H9 (cell line): Measurements from ENCODE around the gene PDCD7. TPM values are rescaled to one million over a fixed set of nuclear protein-coding genes. Genes with fewer than 3 reads are reported as not detected.

Experiments
- DNase-seq: peaks from one replicate; pipeline ENCODE4 v3.0.0-alpha.2; 2017
- H2AFZ ChIP-seq: one replicate; pipeline ENCODE4 v1.6.1; 2013; ENCODE audit warnings: mild to moderate bottlenecking, low read length, control low read depth, moderate library complexity
- H2AK5ac ChIP-seq: 2 replicates; pipeline ENCODE4 v1.6.1; 2013; ENCODE audit warnings: low read length, control low read depth, mixed read lengths; ENCODE audit not compliant: insufficient read length
- H2BK120ac ChIP-seq: one replicate; pipeline ENCODE4 v1.6.1; 2013; ENCODE audit warnings: low read depth, mild to moderate bottlenecking, low read length, control low read depth, inconsistent platforms; ENCODE audit not compliant: poor library complexity, severe bottlenecking
- H2BK12ac ChIP-seq: 2 replicates; pipeline ENCODE4 v1.6.1; 2013; ENCODE audit warnings: low read length, control low read depth, mixed read lengths, low read depth; ENCODE audit not compliant: insufficient read length
- H2BK15ac ChIP-seq: 2 replicates; pipeline ENCODE4 v1.6.1; 2013; ENCODE audit warnings: low read depth, low read length, control low read depth
- H2BK20ac ChIP-seq: one replicate; pipeline ENCODE4 v1.6.1; 2013; ENCODE audit warnings: low read depth, mild to moderate bottlenecking, low read length, control low read depth, inconsistent platforms; ENCODE audit not compliant: poor library complexity, severe bottlenecking
- H2BK5ac ChIP-seq: 2 replicates; pipeline ENCODE4 v1.6.1; 2013; ENCODE audit warnings: low read length, control low read depth, mixed read lengths; ENCODE audit not compliant: insufficient read length
- H3K14ac ChIP-seq: 2 replicates; pipeline ENCODE4 v1.6.1; 2013; ENCODE audit warnings: low read length, control low read depth; ENCODE audit not compliant: insufficient read depth
- H3K18ac ChIP-seq: 2 replicates; pipeline ENCODE4 v1.6.1; 2013; ENCODE audit warnings: low read depth, mild to moderate bottlenecking, mixed read lengths, low read length, control low read depth; ENCODE audit not compliant: insufficient read length
- H3K23ac ChIP-seq: 2 replicates; pipeline ENCODE4 v1.6.1; 2013; ENCODE audit warnings: low read length, control low read depth, mixed read lengths, low read depth; ENCODE audit not compliant: insufficient read length
- H3K23me2 ChIP-seq: 2 replicates; pipeline ENCODE4 v1.6.1; 2013; ENCODE audit warnings: low read depth, mild to moderate bottlenecking, mixed read lengths, low read length, control low read depth; ENCODE audit not compliant: insufficient read length, poor library complexity, severe bottlenecking
- H3K27ac ChIP-seq: 2 replicates; pipeline ENCODE4 v1.5.1; 2013; ENCODE audit warnings: low read length, control low read depth, mixed read lengths, low read depth; ENCODE audit not compliant: insufficient read length
- H3K27me3 ChIP-seq: 2 replicates; pipeline ENCODE4 v1.6.1; 2013; ENCODE audit warnings: low read length, control low read depth, inconsistent platforms; ENCODE audit not compliant: insufficient read depth
- H3K4ac ChIP-seq: 2 replicates; pipeline ENCODE4 v1.6.1; 2013; ENCODE audit warnings: low read depth, mild to moderate bottlenecking, control low read depth, inconsistent platforms, low read length, moderate library complexity
- H3K4me1 ChIP-seq: 2 replicates; pipeline ENCODE4 v1.6.1; 2013; ENCODE audit warnings: low read length, control low read depth, inconsistent platforms; ENCODE audit not compliant: insufficient read depth
- H3K4me2 ChIP-seq: 2 replicates; pipeline ENCODE4 v1.6.1; 2013; ENCODE audit warnings: low read length, control low read depth, mixed read lengths; ENCODE audit not compliant: insufficient read length, insufficient read depth
- H3K56ac ChIP-seq: 2 replicates; pipeline ENCODE4 v1.6.1; 2013; ENCODE audit warnings: low read depth, mild to moderate bottlenecking, mixed read lengths, low read length, control low read depth; ENCODE audit not compliant: insufficient read length
- H3K79me1 ChIP-seq: 2 replicates; pipeline ENCODE4 v1.6.1; 2013; ENCODE audit warnings: low read depth, mild to moderate bottlenecking, moderate library complexity, low read length, control low read depth, inconsistent platforms; ENCODE audit not compliant: insufficient read depth, poor library complexity, severe bottlenecking
- H3K79me2 ChIP-seq: 2 replicates; pipeline ENCODE4 v1.6.1; 2013; ENCODE audit warnings: low read length, control low read depth, inconsistent platforms; ENCODE audit not compliant: insufficient read depth
- H3K9ac ChIP-seq: 2 replicates; pipeline ENCODE4 v1.6.1; 2013; ENCODE audit warnings: low read length, control low read depth, mixed read lengths; ENCODE audit not compliant: insufficient read length; ENCODE audit errors: extremely low read depth
- H3K9me3 ChIP-seq: one replicate; pipeline ENCODE4 v1.6.1; 2013; ENCODE audit warnings: low read depth, low read length, inconsistent platforms; ENCODE audit not compliant: control insufficient read depth
- H3T11ph ChIP-seq: one replicate; pipeline ENCODE4 v1.6.1; 2013; ENCODE audit warnings: mild to moderate bottlenecking, low read length, control low read depth, inconsistent platforms
- H4K20me1 ChIP-seq: one replicate; pipeline ENCODE4 v1.6.1; 2013; ENCODE audit not compliant: control insufficient read depth, insufficient read length, insufficient read depth
- H4K5ac ChIP-seq: 2 replicates; pipeline ENCODE4 v1.6.1; 2013; ENCODE audit warnings: low read depth, mild to moderate bottlenecking, mixed read lengths, low read length, control low read depth; ENCODE audit not compliant: insufficient read length
- H4K8ac ChIP-seq: replicated peaks from 2 replicates; pipeline ENCODE4 v1.6.1; 2013; ENCODE audit warnings: low read length, control low read depth, mixed read lengths, low read depth; ENCODE audit not compliant: insufficient read length
- H4K91ac ChIP-seq: 2 replicates; pipeline ENCODE4 v1.6.1; 2013; ENCODE audit warnings: low read depth, mild to moderate bottlenecking, moderate library complexity, mixed read lengths, low read length, control low read depth; ENCODE audit not compliant: insufficient read length
- H3K27ac Mint-ChIP-seq, 3 experiments: 2 replicates in 2 of 3; 3 replicates in 1 of 3; pipeline ENCODE4 v1.8.0; 2020 to 2021; ENCODE audit warnings: mixed read lengths in 3 of 3, mild to moderate bottlenecking in 1 of 3, moderate library complexity in 1 of 3
- H3K27me3 Mint-ChIP-seq: 2 replicates; pipeline ENCODE4 v1.8.0; 2021; ENCODE audit warnings: low read depth, mild to moderate bottlenecking, moderate library complexity, mixed read lengths
- H3K36me3 Mint-ChIP-seq, 3 experiments: 2 replicates in 2 of 3; 3 replicates in 1 of 3; pipeline ENCODE4 v1.8.0; 2020 to 2021; ENCODE audit warnings: low read depth in 3 of 3, mixed read lengths in 3 of 3; ENCODE audit not compliant: insufficient read depth in 1 of 3
- H3K4me1 Mint-ChIP-seq, 2 experiments: 2 replicates each; pipeline ENCODE4 v1.8.0; 2020; ENCODE audit warnings: mixed read lengths in 2 of 2
- H3K4me3 Mint-ChIP-seq, 2 experiments: 2 replicates in 1 of 2; 3 replicates in 1 of 2; pipeline ENCODE4 v1.8.0; 2020 to 2021; ENCODE audit warnings: mild to moderate bottlenecking in 2 of 2, mixed read lengths in 2 of 2, moderate library complexity in 1 of 2
- H3K9me3 Mint-ChIP-seq, 2 experiments: 2 replicates in 1 of 2; 3 replicates in 1 of 2; pipeline ENCODE4 v1.8.0; 2020; ENCODE audit warnings: mild to moderate bottlenecking in 2 of 2, mixed read lengths in 2 of 2, moderate library complexity in 1 of 2
- CTCF ChIP-seq: fragments of 200-600 bp; sonication (generic); conservative IDR thresholded peaks from 3 replicates; pipeline ENCODE4 v1.8.0; 2021; ENCODE audit warnings: antibody characterized with exemption, mild to moderate bottlenecking
- WGBS: extraction: QIAGEN DNeasy Blood & Tissue Kit; methylation state at CpG from one replicate; pipeline ENCODE4 v1.1.7; 2013; ENCODE audit warnings: missing lambda C conversion rate, low lambda C conversion rate, mixed read lengths; ENCODE audit not compliant: insufficient read length; ENCODE audit errors: extremely low coverage; 5-methylcytosine and 5-hydroxymethylcytosine counted together
- total RNA-seq: library from RNA; stranded (reverse); gene quantifications from 2 replicates; pipeline ENCODE4 v1.2.1, GENCODE V29; 2021

PDCD7 gene
- total RNA-seq, 1 experiment from 2014 or later: 35.2 TPM

- H3K4ac ChIP-seq: no peak overlapping the region
- no CpG with 5 or more reads among the region's 5 CpGs for WGBS
Measured at GRCh38 chr15:65171428-65171827, 37.8 kb upstream of the PDCD7 start.

More at GRCh38 chr15:65171428-65171827, 37.8 kb upstream of the PDCD7 start:
- H3K4me1 ChIP-seq: no peaks in the 10 kb centered on the region
- no peak overlapping the region for H3T11ph ChIP-seq
- no peak overlapping the region for H4K5ac ChIP-seq
- H2AFZ ChIP-seq: no peak overlapping the region
- no peak overlapping the region for H3K56ac ChIP-seq
- H2BK12ac ChIP-seq: no peak overlapping the region
- peaks cover 21 to 56% (median 32%) of the 10 kb centered on the region in 3 experiments; a peak in 6 of 7 replicates for H3K36me3 Mint-ChIP-seq
- H2BK5ac ChIP-seq: no peak overlapping the region
- H3K23me2 ChIP-seq: no peaks in the 10 kb centered on the region
- no peaks in the 10 kb centered on the region for H3K9me3 Mint-ChIP-seq
- H4K8ac ChIP-seq: no peak overlapping the region
- no peak overlapping the region for H2BK120ac ChIP-seq
- no peak overlapping the region for H3K4me3 Mint-ChIP-seq
- DNase-seq: no peak
- no peaks in the 10 kb centered on the region for H3K27me3 ChIP-seq
- H3K79me2 ChIP-seq: no peaks in the 10 kb centered on the region
- H2AK5ac ChIP-seq: no peak overlapping the region
- H4K20me1 ChIP-seq: no peaks in the 10 kb centered on the region
- H3K27ac ChIP-seq: no peak overlapping the region
- H3K4me2 ChIP-seq: no peak overlapping the region
- no peak overlapping the region for H3K18ac ChIP-seq
- H3K23ac ChIP-seq: no peak overlapping the region
- H2BK15ac ChIP-seq: no peak overlapping the region
- H3K27me3 Mint-ChIP-seq: no peaks in the 10 kb centered on the region
- no peaks in the 10 kb centered on the region; a peak in 1 of 4 replicates for H3K4me1 Mint-ChIP-seq
- H2BK20ac ChIP-seq: no peak overlapping the region
- H4K91ac ChIP-seq: no peak overlapping the region
- no peak overlapping the region for H3K27ac Mint-ChIP-seq
- H3K79me1 ChIP-seq: no peaks in the 10 kb centered on the region
- no peak overlapping the region for H3K14ac ChIP-seq
- TF ChIP-seq CTCF: no peak
- no peak overlapping the region for H3K9ac ChIP-seq
- no peaks in the 10 kb centered on the region for H3K9me3 ChIP-seq
